GM21576 (cell line): Measurements from ENCODE around the gene LATS2.

ENCODE experiments used
- ATAC-seq: cut with Tn5 transposase; IDR thresholded peaks from one replicate; pipeline ENCODE4 v1.9.1; 2021; ENCODE audit warnings: mild to moderate bottlenecking, moderate library complexity; ENCODE audit not compliant: unreplicated experiment

LATS2 gene

DNA sequence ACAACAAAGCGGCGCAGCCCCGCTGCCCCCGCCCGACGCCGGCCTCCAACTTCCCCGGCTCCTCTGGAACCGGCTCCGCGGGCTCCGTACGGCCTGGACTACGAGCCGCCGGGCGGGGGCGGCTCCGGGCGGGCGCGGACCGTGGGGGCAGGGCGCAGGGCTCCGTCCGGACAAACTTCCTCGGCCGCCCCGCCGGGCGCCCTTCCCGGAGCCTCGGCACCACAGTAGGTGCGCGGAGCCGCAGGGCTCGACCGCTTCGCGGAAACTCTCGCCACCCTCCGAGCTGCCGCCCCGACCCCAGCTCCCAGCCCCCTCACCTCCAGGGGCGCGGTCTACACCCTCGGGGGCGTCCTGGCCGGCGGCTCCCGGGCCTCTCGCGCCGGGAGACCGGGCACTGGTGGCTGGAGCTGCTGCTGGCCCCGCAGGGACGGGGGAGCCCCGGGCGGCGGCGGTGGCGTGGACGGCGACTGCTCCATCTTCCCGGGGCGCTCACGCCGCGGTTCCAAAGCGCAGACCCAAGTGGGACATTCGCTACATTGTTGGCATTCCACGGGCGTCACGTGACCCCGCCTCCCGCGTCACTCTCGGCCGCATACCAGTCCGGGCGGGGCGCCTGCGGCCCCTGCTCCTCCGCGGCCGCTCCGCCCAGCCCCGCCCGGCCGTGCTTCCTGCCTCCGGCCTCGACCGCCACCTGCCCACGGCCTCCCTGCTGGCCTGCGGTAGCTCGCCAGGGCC, at the start of gene LATS2:
Gene LATS2 (minus strand): TSS at position 558 of the 735 bp plus-strand sequence. CDS start 15,560 bp downstream, outside the sequence.
- peak; percentile 84 for ATAC-seq

DNA sequence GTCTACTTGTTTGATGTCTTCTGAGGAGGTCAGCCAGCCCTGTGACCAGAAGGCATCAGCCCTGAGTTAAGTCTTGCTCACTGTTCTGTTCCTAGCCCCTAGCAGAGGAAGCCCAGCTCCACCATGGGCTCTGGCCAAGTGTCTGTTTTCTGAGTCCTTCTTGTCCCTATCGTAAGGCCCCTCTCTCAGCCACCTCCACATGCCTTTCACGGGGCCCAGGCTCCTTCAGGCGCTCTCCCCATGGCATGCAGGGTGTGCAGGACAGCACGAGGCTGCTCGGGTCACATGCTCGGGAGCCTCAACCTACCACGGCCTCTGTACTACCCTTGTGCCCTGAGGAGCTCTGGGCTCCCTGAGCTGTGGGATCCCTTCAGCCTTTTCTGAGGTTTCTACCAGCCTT, 47.8 kb upstream of the LATS2 start:
- no peak for ATAC-seq

DNA sequence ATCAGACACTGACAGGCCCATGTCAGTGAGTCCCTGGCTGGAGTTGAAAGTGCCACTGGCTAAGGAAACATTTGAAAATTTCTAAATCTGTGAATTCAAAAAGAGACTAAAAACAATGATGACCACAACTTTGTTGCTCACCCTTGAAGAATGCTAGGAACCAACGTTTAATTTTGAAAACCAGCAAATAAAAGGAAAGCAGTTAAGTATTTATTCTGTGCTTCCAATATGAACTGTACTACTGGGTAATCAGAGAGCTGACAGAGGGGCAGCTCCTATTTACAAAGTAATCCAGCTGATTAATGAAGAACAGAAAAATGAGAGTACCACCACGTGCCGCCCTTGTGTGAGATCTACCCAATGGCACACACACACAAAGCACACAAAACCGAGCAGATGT, 44.7 kb upstream of the LATS2 start:
- ATAC-seq: no peak

DNA sequence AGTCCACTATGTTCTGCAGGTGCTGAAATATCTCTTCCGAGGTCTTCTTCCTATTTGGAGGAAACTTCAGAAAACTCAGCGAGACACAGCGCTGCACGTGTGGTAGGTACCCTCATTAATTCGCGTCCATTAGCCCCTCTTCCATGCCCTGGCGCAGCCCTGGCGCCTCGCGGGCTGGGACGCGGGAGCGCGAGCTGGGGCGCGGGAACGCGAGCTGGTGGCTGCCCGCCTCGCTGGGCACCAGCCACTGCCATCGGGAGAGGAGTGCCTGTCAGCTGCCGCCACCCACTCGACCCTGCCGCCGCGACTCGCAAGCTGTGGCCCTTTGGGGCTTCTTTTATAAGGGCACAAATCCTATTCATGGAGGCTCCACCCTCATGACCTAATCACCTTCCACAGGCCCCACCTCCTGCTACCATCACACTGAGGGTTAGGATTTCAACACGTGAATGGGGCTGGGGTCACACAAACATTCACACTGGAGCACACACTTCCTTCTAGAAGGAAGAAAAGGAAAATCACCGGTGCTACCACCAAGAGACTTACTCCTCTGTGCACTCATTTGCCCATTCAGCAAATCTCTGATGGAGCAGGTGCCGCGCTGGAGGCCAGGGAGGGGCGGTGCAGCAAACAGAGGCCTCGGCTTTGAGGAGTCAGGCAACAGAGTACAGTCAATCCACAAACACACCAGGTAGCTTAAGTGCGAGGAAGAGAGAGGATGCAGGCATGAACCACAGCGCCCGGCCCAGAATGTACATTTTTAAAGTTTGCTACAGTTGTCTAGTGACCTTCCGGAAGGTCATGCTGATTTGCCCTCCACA, 43.0 kb upstream of the LATS2 start:
- ATAC-seq: no peak

DNA sequence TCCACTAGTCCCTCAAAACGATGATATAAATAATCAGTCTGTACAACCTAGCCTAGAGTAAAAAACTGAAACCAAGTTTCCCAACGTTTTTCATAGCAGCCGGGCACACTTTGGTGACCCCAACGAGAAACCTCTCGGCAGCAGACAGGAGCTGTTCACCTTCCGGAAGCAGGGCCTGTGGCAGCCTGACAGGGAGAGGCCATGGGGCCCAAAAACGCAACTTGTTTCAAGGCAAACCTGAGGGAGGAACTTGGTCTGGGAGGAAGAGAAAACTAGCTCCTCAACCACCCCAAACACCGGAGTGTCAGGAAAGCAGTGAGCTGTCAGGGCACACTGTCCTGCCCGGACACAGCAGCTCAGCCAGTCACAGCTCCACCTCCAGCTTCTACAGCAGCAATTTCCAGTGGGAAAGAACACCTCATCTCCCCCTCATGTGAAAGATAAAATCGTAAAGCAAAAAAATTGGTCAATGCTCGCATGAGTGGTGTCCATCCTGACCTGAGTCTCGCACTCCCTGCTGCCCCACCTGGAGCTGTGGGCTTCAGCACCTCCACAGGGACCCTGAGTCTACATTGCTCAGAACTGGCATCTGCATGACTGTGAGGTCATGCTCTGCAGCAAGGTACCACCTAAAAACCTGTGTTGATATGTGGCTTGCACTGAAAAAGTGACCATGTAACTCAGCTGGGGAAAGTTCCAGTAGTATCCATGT, 40.6 kb upstream of the LATS2 start:
- no peak for ATAC-seq

DNA sequence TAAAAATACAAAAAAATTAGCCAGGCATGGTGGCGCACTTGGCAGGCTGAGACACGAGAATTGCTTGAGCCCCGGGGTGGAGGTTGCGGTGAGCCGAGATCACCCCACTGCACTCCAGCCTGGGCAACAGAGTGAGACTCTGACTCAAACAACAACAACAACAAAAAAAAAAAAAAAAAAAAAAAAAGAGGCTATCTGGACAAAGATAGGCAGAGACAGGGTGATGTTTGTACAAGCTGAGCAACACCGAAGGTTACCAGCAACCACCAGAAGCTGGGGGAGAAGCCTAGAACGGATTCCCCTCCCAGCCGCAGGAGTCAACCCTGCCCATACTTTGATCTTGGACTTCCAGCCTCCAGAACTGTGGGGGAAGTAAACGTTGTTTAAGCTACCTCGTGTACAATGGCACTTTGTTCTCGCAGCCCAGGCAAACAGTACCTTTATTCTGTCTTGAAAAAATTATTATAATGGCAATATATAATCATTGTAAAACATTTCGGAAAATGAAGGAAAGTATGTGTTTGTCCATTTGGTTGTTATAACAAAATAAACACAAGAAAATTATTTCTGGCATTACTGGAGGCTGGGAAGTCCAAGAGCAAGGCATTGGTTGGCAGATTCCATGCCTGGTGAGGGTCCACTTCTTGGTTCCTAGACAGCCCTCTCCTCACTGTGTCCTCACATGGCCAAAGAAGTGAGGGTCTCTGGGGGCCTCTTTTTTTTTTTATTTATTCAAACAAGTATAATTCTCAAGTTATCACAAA, 39.8 kb upstream of the LATS2 start:
- ATAC-seq: no peak

DNA sequence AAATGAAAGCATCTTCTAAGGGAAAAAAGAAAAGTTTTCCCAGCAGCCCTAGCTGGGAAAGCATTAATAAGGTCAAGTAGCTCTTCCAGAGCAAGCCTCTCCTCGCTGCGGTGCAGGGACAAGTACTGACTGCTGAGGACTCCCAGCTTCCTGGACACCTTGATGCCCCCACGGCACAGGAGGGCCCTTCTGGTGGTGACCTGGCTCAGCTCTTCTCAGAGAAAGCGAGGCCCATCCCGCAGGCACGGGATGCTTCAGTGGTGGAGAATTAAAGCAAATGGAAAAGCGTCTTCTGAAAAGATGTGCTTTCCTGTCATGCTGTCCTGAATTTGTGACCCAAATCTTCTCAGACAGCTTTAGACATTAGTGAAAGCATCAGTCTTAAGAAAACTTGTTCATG, 38.8 kb upstream of the LATS2 start:
- no peak for ATAC-seq

DNA sequence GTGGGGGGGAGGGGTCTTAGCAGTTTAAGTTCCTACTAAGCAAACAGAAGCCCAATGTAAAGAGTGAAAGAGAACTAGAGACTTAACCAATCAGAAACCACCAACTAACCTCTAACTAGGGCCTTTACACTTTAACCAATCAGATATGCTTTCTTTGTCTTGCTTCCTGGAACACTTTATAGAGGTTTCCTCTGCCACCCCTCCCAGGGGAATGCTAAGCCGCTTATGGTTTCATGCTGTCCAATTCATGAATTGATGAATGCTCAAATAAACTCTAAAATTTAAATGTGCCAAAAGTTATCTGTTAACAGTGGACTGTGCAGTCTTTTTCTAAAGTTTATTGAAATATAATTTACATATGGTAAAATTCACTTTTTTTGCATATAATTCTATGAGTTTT, 33.9 kb upstream of the LATS2 start:
- ATAC-seq: no peak

DNA sequence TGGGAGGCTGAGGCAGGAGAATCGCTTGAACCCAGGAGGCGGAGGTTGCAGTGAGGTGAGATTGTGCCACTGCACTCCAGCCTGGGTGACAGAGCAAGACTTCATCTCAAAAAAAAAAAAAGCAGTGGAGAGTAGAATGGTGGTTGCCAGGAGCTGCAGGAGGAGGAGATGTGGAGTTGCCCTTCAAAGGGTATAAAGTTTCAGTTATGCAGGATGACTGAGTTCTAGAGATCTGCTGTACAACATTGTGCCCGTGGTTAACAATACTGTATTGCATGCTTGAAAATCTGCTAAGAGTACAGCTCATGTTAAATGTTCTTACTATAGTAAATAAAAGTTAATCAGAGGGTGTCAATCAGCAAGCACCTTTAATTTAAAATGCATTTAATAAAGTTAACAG, 28.4 kb upstream of the LATS2 start:
- ATAC-seq: no peak

DNA sequence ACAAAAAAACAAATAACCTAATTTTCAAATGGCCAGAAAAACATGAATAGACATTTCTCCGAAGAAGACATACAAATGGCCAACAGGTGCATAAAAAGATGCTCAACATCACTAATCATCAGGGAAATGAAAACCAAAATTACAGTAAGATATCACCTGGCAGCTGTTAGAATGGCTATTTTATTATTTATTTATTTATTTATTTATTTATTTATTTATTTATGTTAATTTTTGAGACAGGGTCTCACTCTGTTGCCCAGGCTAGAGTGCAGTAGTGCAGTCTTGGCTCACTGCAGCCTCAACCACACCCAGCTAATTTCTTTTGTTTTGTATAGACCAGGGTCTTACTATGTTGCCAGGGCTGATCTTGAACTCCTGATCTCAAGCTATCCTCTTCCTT, 27.1 kb upstream of the LATS2 start:
- no peak for ATAC-seq

DNA sequence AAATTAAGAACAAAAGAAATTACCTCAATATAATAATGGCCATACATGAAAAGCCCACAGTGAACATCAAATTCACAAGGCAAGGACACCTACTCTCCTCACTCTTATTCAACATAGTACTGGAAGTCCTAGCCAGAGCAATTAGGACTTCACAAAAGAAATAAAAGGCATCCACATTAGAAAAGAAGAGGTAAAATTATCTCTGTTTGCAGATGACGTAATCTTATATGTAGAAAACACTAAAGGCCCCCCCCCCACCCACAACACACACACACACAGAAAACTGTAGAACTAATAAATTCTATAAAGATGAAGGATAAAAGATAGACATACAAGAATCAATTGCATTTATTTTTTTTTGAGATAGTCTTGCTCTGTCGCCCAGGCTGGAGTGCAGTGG, 25.5 kb upstream of the LATS2 start:
- no peak for ATAC-seq

DNA sequence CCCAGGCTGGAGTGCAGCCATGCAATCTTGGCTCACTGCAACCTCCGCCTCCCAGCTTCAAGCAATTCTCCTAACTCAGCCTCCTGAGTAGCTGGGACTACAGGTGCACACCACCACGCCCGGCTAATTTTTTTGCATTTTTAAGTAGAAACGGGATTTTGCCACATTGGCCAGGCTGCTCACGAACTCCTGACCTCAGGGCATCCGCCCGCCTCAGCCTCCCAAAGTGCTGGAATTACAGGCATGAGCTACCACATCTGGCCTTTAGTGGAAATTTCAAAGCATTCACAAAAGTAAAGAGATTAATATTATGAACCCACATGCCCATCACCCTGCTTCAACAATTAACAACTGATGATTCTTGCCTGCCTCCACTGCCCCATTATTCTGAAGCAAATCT, 20.5 kb upstream of the LATS2 start:
- no peak for ATAC-seq

DNA sequence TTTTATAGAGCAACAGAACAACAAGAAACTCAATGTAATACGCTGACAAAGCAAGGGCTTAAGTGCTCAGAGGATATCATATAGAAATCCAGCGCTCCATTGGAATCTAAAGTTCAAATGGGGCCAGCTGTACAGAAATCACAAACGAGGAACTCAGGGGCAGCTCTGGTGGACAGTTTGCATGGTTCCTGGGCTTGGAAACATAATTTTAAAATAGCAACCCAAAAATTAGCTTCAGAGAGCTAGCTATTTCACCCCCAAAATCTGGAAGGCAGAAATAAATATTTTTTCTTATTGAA, 19.2 kb upstream of the LATS2 start:
- no peak for ATAC-seq

DNA sequence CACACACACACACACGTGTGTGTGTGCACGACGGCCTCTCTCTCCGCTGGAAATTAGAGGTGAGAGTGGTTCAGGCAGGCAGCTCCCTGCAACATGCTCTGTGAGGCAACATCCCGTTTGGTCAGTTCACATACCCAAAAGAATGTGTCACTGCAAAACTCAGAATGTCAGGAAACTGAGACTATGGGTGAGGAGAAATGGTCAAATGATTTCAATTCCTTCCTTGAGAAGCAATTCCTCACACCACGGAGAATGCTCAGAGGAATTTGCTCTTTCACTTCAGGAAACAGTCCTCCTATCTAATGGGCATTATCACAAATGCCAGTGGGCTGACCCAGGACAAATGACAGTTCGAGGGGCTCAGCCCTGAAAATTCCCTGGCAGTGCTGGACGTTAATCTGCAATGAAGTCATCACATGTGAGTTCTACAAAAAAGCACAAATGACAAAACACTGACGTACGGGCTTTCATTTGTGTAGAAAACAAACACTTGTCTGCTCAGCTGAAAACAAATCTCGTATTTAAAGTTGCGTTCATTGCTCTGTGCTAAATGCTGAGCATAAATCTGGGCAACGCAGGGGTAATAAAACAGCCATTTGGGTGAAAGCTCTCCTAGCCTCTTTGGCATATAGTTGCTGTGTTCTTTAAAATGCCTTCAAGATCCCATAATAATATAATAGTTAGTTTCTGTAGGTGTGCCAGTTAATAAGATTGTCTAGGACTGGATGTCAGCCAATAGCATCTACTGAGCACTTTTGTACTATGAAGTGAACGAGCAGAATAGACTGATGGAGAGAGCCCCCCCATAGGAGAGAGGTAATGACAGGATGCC, 18.6 kb upstream of the LATS2 start:
- no peak for ATAC-seq

DNA sequence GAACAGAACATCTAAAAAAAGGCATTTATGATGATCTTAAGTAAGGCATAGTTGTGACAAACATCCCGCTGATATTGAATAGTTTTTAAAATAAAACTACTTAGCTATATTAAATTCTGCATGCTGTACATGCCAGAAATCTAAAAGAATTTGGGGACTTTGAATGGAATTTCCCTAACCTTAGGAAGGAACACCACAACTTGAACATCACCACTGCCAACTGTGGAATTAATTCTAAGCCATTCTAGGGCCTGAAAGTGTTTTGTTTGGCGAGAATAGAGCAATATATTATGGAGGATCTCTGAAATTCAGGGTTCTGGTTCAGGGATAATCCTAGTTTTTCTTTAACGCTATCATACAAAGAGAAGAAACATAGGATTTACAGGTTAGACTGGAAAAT, 17.8 kb upstream of the LATS2 start:
- ATAC-seq: no peak

DNA sequence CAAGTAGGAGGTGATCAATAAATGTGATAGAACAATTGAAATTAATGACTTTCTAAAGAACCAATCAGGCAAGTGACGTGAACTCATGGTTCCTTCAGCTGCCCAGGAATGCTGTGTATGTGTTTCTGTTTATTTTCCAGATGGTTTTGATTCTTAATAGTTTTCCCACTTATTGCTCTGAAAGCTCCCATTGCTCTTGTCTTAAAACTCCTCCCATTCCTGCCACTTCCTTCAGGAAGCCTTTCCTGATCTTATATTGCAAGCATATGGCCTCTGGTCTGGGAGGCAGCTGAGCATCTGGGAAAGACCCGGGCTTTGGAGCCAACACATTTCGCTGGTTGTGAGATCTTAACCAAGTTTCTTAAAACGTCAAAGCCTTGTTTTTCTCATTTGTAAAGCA, 17.1 kb upstream of the LATS2 start:
- ATAC-seq: no peak

DNA sequence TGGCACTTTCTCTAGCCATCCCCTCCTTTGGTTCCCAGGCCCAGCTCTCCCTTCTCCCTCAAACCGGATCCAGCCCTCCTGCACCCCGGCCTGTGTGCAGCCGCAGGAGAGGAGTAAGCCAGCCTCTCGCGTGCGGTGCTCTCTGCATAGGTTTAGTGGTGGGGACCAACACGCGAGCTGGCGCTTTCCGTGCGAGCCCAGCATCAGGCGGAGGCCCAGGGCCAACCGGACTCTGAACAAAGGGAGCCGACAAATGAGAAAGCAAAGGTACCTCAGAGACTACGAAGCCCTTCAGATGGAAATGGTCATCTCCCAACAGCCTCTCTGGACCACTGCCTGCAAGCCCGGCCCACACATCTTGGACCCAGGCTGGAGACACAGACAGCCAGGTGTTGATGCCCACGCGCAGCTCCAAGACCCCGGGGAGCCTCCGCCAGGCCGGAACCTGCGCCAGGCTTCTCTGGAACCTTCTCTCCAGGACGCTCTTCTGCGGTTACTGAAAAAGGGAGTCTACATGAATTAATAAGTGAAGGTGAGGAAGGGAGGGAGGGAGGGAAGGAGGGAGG, 16.5 kb upstream of the LATS2 start:
- ATAC-seq: no peak

DNA sequence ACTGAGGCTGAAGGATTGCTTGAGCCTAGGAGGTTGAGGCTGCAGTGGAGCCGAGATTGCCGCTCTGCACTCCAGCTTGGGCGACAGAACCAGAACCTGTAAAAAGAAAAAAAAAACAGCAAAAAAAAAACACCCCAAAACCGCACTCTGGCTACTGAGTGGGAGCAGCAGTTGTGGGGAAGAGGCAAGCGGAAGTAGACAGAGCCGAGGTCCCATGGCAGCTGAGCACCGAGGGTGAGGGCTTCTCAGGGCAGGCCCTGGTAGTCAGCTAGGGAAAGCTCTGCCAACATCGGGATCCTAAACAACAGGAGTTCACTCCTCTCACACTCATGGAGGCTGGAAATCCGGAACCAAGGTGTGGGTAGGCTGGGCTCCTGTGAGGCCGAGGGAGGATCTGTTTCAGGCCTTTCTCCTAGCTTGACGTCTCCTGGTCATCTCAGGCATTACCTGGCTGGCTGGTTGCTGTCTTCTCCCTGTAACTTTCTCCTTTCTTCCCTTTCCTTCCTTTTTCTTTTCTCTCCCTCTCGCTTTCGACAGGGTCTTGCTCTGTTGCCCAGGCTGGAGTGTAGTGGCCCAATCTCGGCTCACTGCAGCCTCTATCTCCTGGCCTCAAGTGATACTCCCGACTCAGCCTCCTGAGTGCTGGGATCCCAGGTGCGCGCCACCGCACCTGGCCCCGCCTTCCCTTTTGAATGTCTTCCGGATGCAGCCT, 15.8 kb upstream of the LATS2 start:
- no peak for ATAC-seq

DNA sequence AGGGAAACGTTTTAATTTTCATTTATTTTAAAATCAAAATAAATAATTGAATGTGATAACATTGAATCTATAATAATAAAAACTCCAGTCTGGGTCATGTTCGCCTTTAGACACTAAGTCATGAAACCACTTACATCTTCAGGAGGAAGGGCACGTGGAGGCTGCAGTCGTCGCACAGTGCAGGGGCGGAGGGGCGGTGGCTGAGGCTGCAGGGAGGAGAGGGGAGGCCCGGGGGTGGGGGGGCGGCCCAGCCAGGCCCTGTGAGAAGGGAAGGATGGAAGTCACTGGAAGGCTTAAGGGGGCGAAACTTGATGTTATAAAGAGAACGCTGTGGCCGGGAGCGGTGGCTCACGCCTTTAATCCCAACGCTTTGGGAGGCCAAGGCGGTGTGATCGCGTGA, 14.9 kb upstream of the LATS2 start:
- ATAC-seq: no peak
